GM12892 (cell line): ENCODE results near the gene PAX5.

Source experiments
- POLR2A ChIP-seq: IDR thresholded peaks from 2 replicates; pipeline ENCODE4 v1.6.1; 2011; ENCODE audit warnings: low read depth, low read length, control low read depth
- POLR2AphosphoS5 ChIP-seq: IDR thresholded peaks from 2 replicates; pipeline ENCODE4 v1.6.1; 2011; ENCODE audit warnings: low read depth, low read length, control low read depth
- TAF1 ChIP-seq: IDR thresholded peaks from 2 replicates; pipeline ENCODE4 v1.6.1; 2011; ENCODE audit warnings: low read depth, mild to moderate bottlenecking, control low read depth, low read length, borderline replicate concordance

DNA sequence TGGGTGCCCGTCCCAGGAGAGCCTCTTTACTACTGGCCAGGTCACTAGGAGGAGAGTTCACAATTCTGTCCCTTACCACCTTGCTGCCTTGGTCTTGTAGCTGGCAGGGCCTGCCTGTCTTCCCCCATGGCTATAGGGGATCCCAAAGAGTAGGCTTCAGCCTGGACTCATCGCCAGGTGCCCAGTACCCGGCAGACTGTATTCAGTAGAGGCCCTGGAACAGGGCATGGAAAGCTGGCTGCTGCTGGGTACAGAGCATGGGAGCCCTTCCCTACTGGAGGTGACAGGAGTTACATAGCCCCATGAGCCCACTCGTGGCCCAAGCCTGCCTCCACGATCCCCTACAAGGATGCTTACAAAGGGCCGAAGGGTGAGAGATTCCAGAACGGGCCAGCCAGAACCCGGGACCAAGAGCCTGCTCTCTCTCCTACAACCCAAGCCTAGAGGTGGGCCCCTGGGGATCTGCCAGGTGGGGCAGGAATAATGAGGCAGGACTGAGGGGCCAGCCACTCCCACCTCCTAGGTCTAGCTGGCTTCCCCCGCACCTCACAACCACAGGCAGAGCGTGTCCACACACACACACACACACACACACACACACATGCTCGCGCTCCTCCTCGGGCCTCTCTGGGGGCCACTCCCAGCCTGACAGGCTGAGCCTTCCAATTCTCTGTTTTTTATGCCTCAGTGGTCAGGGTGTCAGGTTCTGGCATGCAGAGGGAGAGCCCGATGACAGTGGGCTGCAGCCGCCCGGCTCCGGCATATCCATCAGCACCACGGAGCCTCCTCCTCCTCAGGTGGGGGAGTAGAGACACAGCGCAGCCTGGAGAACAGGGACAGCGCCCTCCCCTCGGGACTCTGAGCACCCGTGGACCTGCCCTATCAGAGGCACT lies 186.0 kb downstream of the PAX5 start:
- TF ChIP-seq POLR2AphosphoS5 (no peak), POLR2A (no peak), TAF1 (no peak)
